Peyer's patch (tissue), 4 donors: ENCODE measurements around the gene HBG2.
"Not testable (repeated sequence)": the region's sequence is repeated elsewhere in the genome, so short reads cannot be mapped to it uniquely, and the experiment has no call there.

Experiments
- POLR2A ChIP-seq, 2 donors: fragments of 450-650 bp; IDR thresholded peaks; one replicate each; pipeline ENCODE4 v1.5.1; 2017; ENCODE audit warnings: antibody characterized with exemption in 2 of 2, mild to moderate bottlenecking in 2 of 2, moderate library complexity in 2 of 2
- TF ChIP-seq, protein P1 (sequence below), 6 experiments: fragments of 450-650 bp in 4 of 6; fragments of 200-600 bp in 2 of 6; sonication (generic) in 1 of 6; IDR thresholded peaks; one replicate each; pipeline ENCODE4 v1.5.1; 2017 to 2019; ENCODE audit warnings: antibody characterized with exemption in 6 of 6, mild to moderate bottlenecking in 3 of 6, moderate library complexity in 1 of 6

DNA sequence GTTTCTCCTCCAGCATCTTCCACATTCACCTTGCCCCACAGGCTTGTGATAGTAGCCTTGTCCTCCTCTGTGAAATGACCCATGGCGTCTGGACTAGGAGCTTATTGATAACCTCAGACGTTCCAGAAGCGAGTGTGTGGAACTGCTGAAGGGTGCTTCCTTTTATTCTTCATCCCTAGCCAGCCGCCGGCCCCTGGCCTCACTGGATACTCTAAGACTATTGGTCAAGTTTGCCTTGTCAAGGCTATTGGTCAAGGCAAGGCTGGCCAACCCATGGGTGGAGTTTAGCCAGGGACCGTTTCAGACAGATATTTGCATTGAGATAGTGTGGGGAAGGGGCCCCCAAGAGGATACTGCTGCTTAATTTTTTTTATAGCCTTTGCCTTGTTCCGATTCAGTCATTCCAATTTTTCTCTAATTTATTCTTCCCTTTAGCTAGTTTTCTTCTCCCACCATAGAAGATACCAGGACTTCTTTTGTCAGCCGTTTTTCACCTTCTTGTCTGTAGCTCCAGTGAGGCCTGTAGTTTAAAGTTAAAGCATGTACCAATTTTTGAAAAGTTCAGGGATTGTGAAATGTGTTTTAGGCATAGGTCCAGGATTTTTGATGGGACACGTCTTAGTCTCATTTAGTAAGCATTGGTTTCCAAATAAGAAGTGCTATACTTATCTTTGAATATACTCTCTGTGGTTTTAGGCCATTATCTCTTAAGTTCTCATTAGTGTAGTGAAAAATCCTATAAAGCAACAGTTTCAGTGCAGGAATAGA, at the start of gene HBG2:
- TF ChIP-seq, protein P1, sequence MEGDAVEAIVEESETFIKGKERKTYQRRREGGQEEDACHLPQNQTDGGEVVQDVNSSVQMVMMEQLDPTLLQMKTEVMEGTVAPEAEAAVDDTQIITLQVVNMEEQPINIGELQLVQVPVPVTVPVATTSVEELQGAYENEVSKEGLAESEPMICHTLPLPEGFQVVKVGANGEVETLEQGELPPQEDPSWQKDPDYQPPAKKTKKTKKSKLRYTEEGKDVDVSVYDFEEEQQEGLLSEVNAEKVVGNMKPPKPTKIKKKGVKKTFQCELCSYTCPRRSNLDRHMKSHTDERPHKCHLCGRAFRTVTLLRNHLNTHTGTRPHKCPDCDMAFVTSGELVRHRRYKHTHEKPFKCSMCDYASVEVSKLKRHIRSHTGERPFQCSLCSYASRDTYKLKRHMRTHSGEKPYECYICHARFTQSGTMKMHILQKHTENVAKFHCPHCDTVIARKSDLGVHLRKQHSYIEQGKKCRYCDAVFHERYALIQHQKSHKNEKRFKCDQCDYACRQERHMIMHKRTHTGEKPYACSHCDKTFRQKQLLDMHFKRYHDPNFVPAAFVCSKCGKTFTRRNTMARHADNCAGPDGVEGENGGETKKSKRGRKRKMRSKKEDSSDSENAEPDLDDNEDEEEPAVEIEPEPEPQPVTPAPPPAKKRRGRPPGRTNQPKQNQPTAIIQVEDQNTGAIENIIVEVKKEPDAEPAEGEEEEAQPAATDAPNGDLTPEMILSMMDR (IDR thresholded peaks at IDR 0.05): not testable (repeated sequence)
- not testable (repeated sequence) for TF ChIP-seq POLR2A (IDR thresholded peaks at IDR 0.05)
